ENCODE measurements around the gene TCF20.

Gene TCF20

GRCh38 chr22:42307806-42308563, 37.5 kb upstream of the TCF20 start:
- DNase-seq (ENCODE audit: extremely low read depth, low read depth), result no peak
- no peak overlapping the region for H3K4me3 ChIP-seq (replicated peaks; ENCODE audit: low read depth, low read length)

GRCh38 chr22:42306010-42306409, 35.6 kb upstream of the TCF20 start:
- TF ChIP-seq CTCF (IDR thresholded peaks at IDR 0.05; ENCODE audit: low read depth, low read length, missing control alignments), result no peak
- DNase-seq (ENCODE audit: extremely low read depth, low read depth), result no peak
- no peak overlapping the region for H3K4me3 ChIP-seq (replicated peaks; ENCODE audit: low read depth, low read length)

More at GRCh38 chr22:42307806-42308563, 37.5 kb upstream of the TCF20 start:
- no peak for TF ChIP-seq CTCF (IDR thresholded peaks at IDR 0.05; ENCODE audit: low read depth, low read length, missing control alignments)

- no peak overlapping the region for H3K4me3 ChIP-seq (replicated peaks; ENCODE audit: low read depth, low read length)
- no peak for TF ChIP-seq CTCF (IDR thresholded peaks at IDR 0.05; ENCODE audit: low read depth, low read length, missing control alignments)
- DNase-seq (ENCODE audit: extremely low read depth, low read depth), result no peak
Observed at GRCh38 chr22:42304324-42304790, 33.9 kb upstream of the TCF20 start.

GRCh38 chr22:42303396-42304323, 33.2 kb upstream of the TCF20 start:
- TF ChIP-seq CTCF (IDR thresholded peaks at IDR 0.05; ENCODE audit: low read depth, low read length, missing control alignments), result no peak
- H3K4me3 ChIP-seq (replicated peaks; ENCODE audit: low read depth, low read length), result no peak overlapping the region
- no peak for DNase-seq (ENCODE audit: extremely low read depth, low read depth)

GRCh38 chr22:42301742-42302102, 31.3 kb upstream of the TCF20 start:
- TF ChIP-seq CTCF (IDR thresholded peaks at IDR 0.05; ENCODE audit: low read depth, low read length, missing control alignments), result no peak
- DNase-seq (ENCODE audit: extremely low read depth, low read depth), result no peak
- H3K4me3 ChIP-seq (replicated peaks; ENCODE audit: low read depth, low read length), result no peak overlapping the region

GRCh38 chr22:42301077-42301741, 30.8 kb upstream of the TCF20 start:
- DNase-seq (ENCODE audit: extremely low read depth, low read depth), result no peak
- no peak for TF ChIP-seq CTCF (IDR thresholded peaks at IDR 0.05; ENCODE audit: low read depth, low read length, missing control alignments)

More at GRCh38 chr22:42301077-42301741, 30.8 kb upstream of the TCF20 start:
- no peak overlapping the region for H3K4me3 ChIP-seq (replicated peaks; ENCODE audit: low read depth, low read length)
